H1 (cell line): ENCODE measurements around the gene TPSAB1. TPM values are rescaled to one million over a fixed set of nuclear protein-coding genes. Genes with fewer than 3 reads are reported as not detected.

Experiments used
- CTCF ChIA-PET: fragments of 300-600 bp; sonication (Branson Sonifier 250); formaldehyde crosslinking; loops from one replicate; lab custom pipeline; 2021; ENCODE audit not compliant: partially characterized antibody; lab: Charles Lee
- POLR2A ChIA-PET: fragments of 300-600 bp; sonication (Branson Sonifier 250); formaldehyde crosslinking; loops from one replicate; lab custom pipeline; 2021; ENCODE audit warnings: inconsistent platforms; ENCODE audit not compliant: partially characterized antibody; lab: Charles Lee
- DNase-seq, 2 experiments: peaks; one replicate each; pipeline versions ENCODE4 v3.0.0 to v3.0.0-alpha.2; 2010 to 2022; ENCODE audit warnings: low spot score in 2 of 2, low read depth in 1 of 2, mixed read lengths in 1 of 2
- FAIRE-seq: peaks from 2 replicates; lab custom pipeline; 2011; peaks lifted over from hg19 to GRCh38; lab: Jason Lieb, UNC
- H2AFZ ChIP-seq: 2 replicates; pipeline ENCODE4 v1.8.1; 2012; ENCODE audit warnings: low read length, inconsistent platforms
- H2AK5ac ChIP-seq: 2 replicates; pipeline ENCODE4 v1.6.1; 2013; ENCODE audit warnings: low read depth, low read length
- H2BK120ac ChIP-seq: replicated peaks from 2 replicates; pipeline ENCODE3; 2013; ENCODE audit warnings: low read depth, low read length, inconsistent platforms
- H2BK12ac ChIP-seq: 2 replicates; pipeline ENCODE4 v1.6.1; 2013; ENCODE audit warnings: low read depth, low read length
- H2BK15ac ChIP-seq: 2 replicates; pipeline ENCODE4 v1.6.1; 2013; ENCODE audit warnings: low read length
- H2BK20ac ChIP-seq: 2 replicates; pipeline ENCODE4 v1.6.1; 2013; ENCODE audit warnings: low read length
- H2BK5ac ChIP-seq: 2 replicates; pipeline ENCODE4 v1.6.1; 2013; ENCODE audit warnings: low read depth, low read length
- H3K14ac ChIP-seq: 2 replicates; pipeline ENCODE4 v1.6.1; 2013; ENCODE audit warnings: inconsistent platforms; ENCODE audit not compliant: insufficient read length
- H3K18ac ChIP-seq: 2 replicates; pipeline ENCODE4 v1.6.1; 2013; ENCODE audit warnings: low read length; ENCODE audit errors: extremely low read depth
- H3K23ac ChIP-seq: 2 replicates; pipeline ENCODE4 v1.6.1; 2013; ENCODE audit warnings: inconsistent platforms; ENCODE audit not compliant: insufficient read length
- H3K23me2 ChIP-seq: 2 replicates; pipeline ENCODE4 v1.6.1; 2013; ENCODE audit warnings: low read depth, low read length
- H3K27ac ChIP-seq: 2 replicates; pipeline ENCODE4 v1.6.1; 2011; ENCODE audit warnings: low read depth, low read length, inconsistent platforms
- H3K27me3 ChIP-seq, 4 experiments: replicated peaks in 1 of 4; 1 replicate in 1 of 4; 2 replicates in 3 of 4; pipeline versions ENCODE4 v1.6.1 to v1.8.1; 2011 to 2013; ENCODE audit warnings: low read length in 3 of 4, mild to moderate bottlenecking in 3 of 4, inconsistent platforms in 2 of 4, mixed read lengths in 2 of 4, moderate library complexity in 1 of 4; ENCODE audit not compliant: control insufficient read depth in 3 of 4, insufficient read depth in 3 of 4; ENCODE audit errors: extremely low read depth in 1 of 4
- H3K36me3 ChIP-seq, 4 experiments: 2 replicates each; pipeline versions ENCODE4 v1.6.1 to v1.8.1; 2011 to 2013; ENCODE audit warnings: mild to moderate bottlenecking in 4 of 4, low read length in 3 of 4, moderate library complexity in 2 of 4, control low read depth in 1 of 4, inconsistent platforms in 1 of 4; ENCODE audit not compliant: insufficient read depth in 4 of 4, control insufficient read depth in 2 of 4
- H3K4ac ChIP-seq: replicated peaks from 2 replicates; pipeline ENCODE3; 2013; ENCODE audit warnings: low read length, low read depth, mixed read lengths, inconsistent platforms; ENCODE audit not compliant: insufficient read length
- H3K4me1 ChIP-seq, 4 experiments: replicated peaks in 1 of 4; 1 replicate in 1 of 4; 2 replicates in 3 of 4; pipeline versions ENCODE4 v1.6.1 to v1.8.1; 2011 to 2013; ENCODE audit warnings: low read length in 3 of 4, inconsistent platforms in 2 of 4, mixed read lengths in 1 of 4; ENCODE audit not compliant: insufficient read depth in 4 of 4, control insufficient read depth in 3 of 4
- H3K4me2 ChIP-seq, 2 experiments: 2 replicates each; pipeline versions ENCODE4 v1.6.1 to v1.8.1; 2011 to 2013; ENCODE audit warnings: low read depth in 2 of 2, low read length in 2 of 2, control low read depth in 1 of 2, inconsistent platforms in 1 of 2, mild to moderate bottlenecking in 1 of 2; ENCODE audit not compliant: insufficient read depth in 1 of 2
- H3K4me3 ChIP-seq, 4 experiments: fragments of 200-600, 300-600 bp in 1 of 4; sonication (generic), shearing (Covaris generic), sonication (Bioruptor Twin) in 1 of 4; 2 replicates each; pipeline versions ENCODE4 v1.5.1 to v1.8.1; 2011 to 2016; ENCODE audit warnings: low read length in 4 of 4, low read depth in 3 of 4, control low read depth in 2 of 4, inconsistent platforms in 2 of 4, mild to moderate bottlenecking in 2 of 4, mixed read lengths in 1 of 4, moderate library complexity in 1 of 4; ENCODE audit not compliant: insufficient read depth in 2 of 4; ENCODE audit errors: extremely low read depth in 1 of 4
- H3K56ac ChIP-seq: replicated peaks from 2 replicates; pipeline ENCODE3; 2013; ENCODE audit warnings: low read depth, mild to moderate bottlenecking, mixed read lengths, low read length, inconsistent platforms; ENCODE audit not compliant: insufficient read length
- H3K79me1 ChIP-seq: 2 replicates; pipeline ENCODE4 v1.6.1; 2013; ENCODE audit warnings: low read depth, low read length, control low read depth
- H3K79me2 ChIP-seq, 2 experiments: 2 replicates each; pipeline versions ENCODE4 v1.6.1 to v1.8.1; 2012 to 2013; ENCODE audit warnings: low read length in 2 of 2, mild to moderate bottlenecking in 2 of 2, inconsistent platforms in 1 of 2; ENCODE audit not compliant: insufficient read depth in 2 of 2, control insufficient read depth in 1 of 2
- H3K9ac ChIP-seq, 4 experiments: replicated peaks in 1 of 4; 1 replicate in 1 of 4; 2 replicates in 3 of 4; pipeline versions ENCODE4 v1.6.1 to v1.8.1; 2011 to 2013; ENCODE audit warnings: low read depth in 3 of 4, low read length in 3 of 4, control low read depth in 2 of 4, mild to moderate bottlenecking in 2 of 4, moderate library complexity in 2 of 4, inconsistent platforms in 1 of 4; ENCODE audit errors: extremely low read depth in 1 of 4
- H3K9me3 ChIP-seq, 2 experiments: 2 replicates each; pipeline versions ENCODE4 v1.6.1 to v1.8.1; 2012 to 2013; ENCODE audit warnings: mild to moderate bottlenecking in 2 of 2, moderate library complexity in 2 of 2, control low read depth in 1 of 2, inconsistent platforms in 1 of 2, low read depth in 1 of 2, low read length in 1 of 2, mixed read lengths in 1 of 2; ENCODE audit not compliant: insufficient read depth in 2 of 2
- H4K20me1 ChIP-seq, 2 experiments: replicated peaks in 1 of 2; 2 replicates each; pipeline versions ENCODE3 to v1.8.1; 2011 to 2013; ENCODE audit warnings: inconsistent platforms in 2 of 2, low read length in 2 of 2, mild to moderate bottlenecking in 1 of 2; ENCODE audit not compliant: insufficient read depth in 2 of 2, control insufficient read depth in 1 of 2
- H4K5ac ChIP-seq: 2 replicates; pipeline ENCODE4 v1.6.1; 2013; ENCODE audit warnings: low read length, low read depth, mixed read lengths, inconsistent platforms; ENCODE audit not compliant: insufficient read length
- H4K8ac ChIP-seq: 2 replicates; pipeline ENCODE4 v1.8.0; 2013; ENCODE audit warnings: mild to moderate bottlenecking, moderate library complexity, low read length, inconsistent platforms; ENCODE audit not compliant: insufficient read depth; ENCODE audit errors: extremely low read depth
- H4K91ac ChIP-seq: replicated peaks from 2 replicates; pipeline ENCODE3; 2013; ENCODE audit warnings: low read length, mixed read lengths, inconsistent platforms; ENCODE audit not compliant: insufficient read length
- CHD1 ChIP-seq: IDR thresholded peaks from 2 replicates; pipeline ENCODE4 v1.6.1; 2012; ENCODE audit warnings: low read depth, low read length, improper control_type of control experiment
- CTBP2 ChIP-seq: IDR thresholded peaks from 2 replicates; pipeline ENCODE4 v1.7.0; 2011; ENCODE audit warnings: borderline replicate concordance, mild to moderate bottlenecking, moderate library complexity, mixed read lengths, low read length; ENCODE audit not compliant: insufficient read depth, insufficient read length
- KDM5A ChIP-seq: fragments of 200-600 bp; IDR thresholded peaks from 2 replicates; pipeline ENCODE4 v1.7.1; 2012; ENCODE audit warnings: mild to moderate bottlenecking, low read length, inconsistent platforms, mixed read lengths
- POU5F1 ChIP-seq: IDR thresholded peaks from 2 replicates; pipeline ENCODE4 v1.6.1; 2011; ENCODE audit warnings: low read depth, mild to moderate bottlenecking, low read length, moderate library complexity
- RAD21 ChIP-seq, 2 experiments: IDR thresholded peaks in 1 of 2; conservative IDR thresholded peaks in 1 of 2; 2 replicates each; pipeline ENCODE4 v1.6.1; 2011; ENCODE audit warnings: low read depth in 2 of 2, low read length in 2 of 2, improper control_type of control experiment in 1 of 2, inconsistent platforms in 1 of 2, mild to moderate bottlenecking in 1 of 2, moderate library complexity in 1 of 2
- RXRA ChIP-seq: IDR thresholded peaks from 2 replicates; pipeline ENCODE4 v1.6.1; 2011; ENCODE audit warnings: low read depth, mild to moderate bottlenecking, low read length, moderate library complexity; ENCODE audit not compliant: insufficient read depth
- SIX5 ChIP-seq: IDR thresholded peaks from 2 replicates; pipeline ENCODE4 v1.6.1; 2011; ENCODE audit warnings: mild to moderate bottlenecking, low read depth, low read length
- SP2 ChIP-seq: IDR thresholded peaks from 2 replicates; pipeline ENCODE4 v1.6.1; 2012; ENCODE audit warnings: mild to moderate bottlenecking, low read length, inconsistent platforms
- TBP ChIP-seq: IDR thresholded peaks from 2 replicates; pipeline ENCODE4 v1.6.1; 2011; ENCODE audit warnings: low read depth, low read length, improper control_type of control experiment
- WGBS, 2 experiments: shearing (Covaris generic) in 1 of 2; methylation state at CpG; one replicate each; pipeline versions ENCODE4 v1.1.6 to v1.1.7; 2013 to 2015; ENCODE audit warnings: low lambda C conversion rate in 2 of 2, mixed read lengths in 2 of 2, inconsistent platforms in 1 of 2, low coverage in 1 of 2, missing lambda C conversion rate in 1 of 2; ENCODE audit not compliant: insufficient replicate concordance in 2 of 2, insufficient coverage in 1 of 2, insufficient read length in 1 of 2; ENCODE audit errors: extremely low coverage in 1 of 2, missing lambda C conversion rate in 1 of 2; 5-methylcytosine and 5-hydroxymethylcytosine counted together
- polyA plus RNA-seq, 7 experiments: library from polyadenylated mRNA; depleted of rRNA in 3 of 7; stranded (reverse) in 5 of 7; unstranded in 2 of 7; fragments of >200 nt in 5 of 7; fragments of 200-250 nt in 2 of 7; gene quantifications; 1 replicate in 5 of 7; 2 replicates in 1 of 7; 4 replicates in 1 of 7; pipeline versions ENCODE4 v1.2.1 to v1.2.3, GENCODE V29; 2011 to 2013; ENCODE audit warnings: missing spikeins in 2 of 7, mixed read lengths in 2 of 7
- total RNA-seq: library from RNA; stranded (reverse); fragmentation: NEBNext Ultra II Directional; extraction: Animal tissue kit (Norgen Biotek cat#: 25700); gene quantifications from 2 replicates; pipeline ENCODE4 v1.2.1, GENCODE V29; 2021
- TF ChIP-seq, protein P1 (sequence below): IDR thresholded peaks from 2 replicates; pipeline ENCODE4 v1.6.1; 2011; ENCODE audit warnings: low read length, improper control_type of control experiment
- TF ChIP-seq, protein P2 (sequence below): IDR thresholded peaks from 2 replicates; pipeline ENCODE4 v1.6.1; 2012; ENCODE audit warnings: low read length, inconsistent platforms

Gene TPSAB1
- total and polyA plus RNA-seq, 2 of the 8 experiments (the other 6 are each of a cell fraction or from before 2014, with no cell fraction given), result 0.09 TPM; not detected in 1

DNA sequence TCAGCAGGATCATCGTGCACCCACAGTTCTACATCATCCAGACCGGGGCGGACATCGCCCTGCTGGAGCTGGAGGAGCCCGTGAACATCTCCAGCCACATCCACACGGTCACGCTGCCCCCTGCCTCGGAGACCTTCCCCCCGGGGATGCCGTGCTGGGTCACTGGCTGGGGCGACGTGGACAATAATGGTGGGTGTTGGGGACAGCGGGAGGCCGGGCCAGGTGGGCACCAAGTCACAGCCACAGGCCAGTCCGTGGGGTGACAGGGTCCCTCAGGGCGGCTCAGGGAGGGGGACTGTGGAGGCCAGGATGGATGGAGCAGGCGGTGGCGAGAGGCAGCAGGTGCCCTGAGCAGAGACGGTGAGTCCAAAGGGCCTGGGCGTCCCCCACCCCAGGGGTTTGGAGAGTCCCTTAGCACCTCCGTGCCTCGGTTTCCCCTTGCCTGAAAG, 16.4 kb downstream of the TPSAB1 start:
- H3K56ac ChIP-seq, result no peak overlapping the region
- H3K9ac ChIP-seq, result no peak overlapping the region
- no peak overlapping the region for H3K4ac ChIP-seq
- no peak overlapping the region for H3K4me3 ChIP-seq
- no peaks in the 10 kb centered on the region for H4K20me1 ChIP-seq
- no peak overlapping the region for H2BK12ac ChIP-seq
- no peak overlapping the region for H3K14ac ChIP-seq
- no peak overlapping the region for H2BK20ac ChIP-seq
- H3K4me2 ChIP-seq, result no peak overlapping the region
- no peak overlapping the region for H2BK5ac ChIP-seq
- H3K23me2 ChIP-seq, result no peaks in the 10 kb centered on the region
- H4K8ac ChIP-seq, result no peak overlapping the region; the same call in 1 of the 2 replicates
- no peak overlapping the region for H3K23ac ChIP-seq
- WGBS, 2 experiments, result 80% methylated on average over 20 of the region's 22 CpGs; no CpG with 5 or more reads in 1 of the 2 experiments
- H2AK5ac ChIP-seq, result no peak overlapping the region
- H3K4me1 ChIP-seq, result peaks cover 0 to 11% (median 8%) of the 10 kb centered on the region in 4 experiments; a peak in 6 of 7 replicates
- no peak for FAIRE-seq
- H3K79me1 ChIP-seq, result no peaks in the 10 kb centered on the region
- DNase-seq, result no peak
- no peak overlapping the region for H3K27ac ChIP-seq
- no peak overlapping the region for H4K5ac ChIP-seq
- H3K18ac ChIP-seq, result no peak overlapping the region
- H3K79me2 ChIP-seq, result no peaks in the 10 kb centered on the region
- H2AFZ ChIP-seq, result no peak overlapping the region
- no peak overlapping the region for H2BK15ac ChIP-seq
- H4K91ac ChIP-seq, result no peak overlapping the region
- ChIA-PET CTCF (interaction anchor here (0.6 to 1.5 kb wide), 2 partner anchors 30 to 61 kb away, joined by 3 read pairs; no protein-coding TSS in a partner anchor), POLR2A (no interaction called here)
- peaks cover 0 to 27% (median 12%) of the 10 kb centered on the region in 4 experiments; a peak in 5 of 7 replicates for H3K27me3 ChIP-seq
- no peak overlapping the region for H2BK120ac ChIP-seq
- H3K36me3 ChIP-seq, result no peaks in the 10 kb centered on the region
- H3K9me3 ChIP-seq, result no peaks in the 10 kb centered on the region
- no peak for TF ChIP-seq KDM5A
- TF ChIP-seq CTBP2, result no peak
- no peak for TF ChIP-seq RXRA
- TF ChIP-seq CHD1, result no peak
- TF ChIP-seq, protein P1, sequence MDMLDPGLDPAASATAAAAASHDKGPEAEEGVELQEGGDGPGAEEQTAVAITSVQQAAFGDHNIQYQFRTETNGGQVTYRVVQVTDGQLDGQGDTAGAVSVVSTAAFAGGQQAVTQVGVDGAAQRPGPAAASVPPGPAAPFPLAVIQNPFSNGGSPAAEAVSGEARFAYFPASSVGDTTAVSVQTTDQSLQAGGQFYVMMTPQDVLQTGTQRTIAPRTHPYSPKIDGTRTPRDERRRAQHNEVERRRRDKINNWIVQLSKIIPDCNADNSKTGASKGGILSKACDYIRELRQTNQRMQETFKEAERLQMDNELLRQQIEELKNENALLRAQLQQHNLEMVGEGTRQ, result no peak
- TF ChIP-seq SIX5, result no peak
- no peak for TF ChIP-seq RAD21 (IDR thresholded peaks at IDR 0.05 in 1 of 2, conservative IDR thresholded peaks at IDR 0.05 in 1 of 2; ENCODE audit: low read depth in 2 of 2, low read length in 2 of 2)
- no peak for TF ChIP-seq TBP
- no peak for TF ChIP-seq POU5F1
- TF ChIP-seq SP2, result no peak
- TF ChIP-seq, protein P2, sequence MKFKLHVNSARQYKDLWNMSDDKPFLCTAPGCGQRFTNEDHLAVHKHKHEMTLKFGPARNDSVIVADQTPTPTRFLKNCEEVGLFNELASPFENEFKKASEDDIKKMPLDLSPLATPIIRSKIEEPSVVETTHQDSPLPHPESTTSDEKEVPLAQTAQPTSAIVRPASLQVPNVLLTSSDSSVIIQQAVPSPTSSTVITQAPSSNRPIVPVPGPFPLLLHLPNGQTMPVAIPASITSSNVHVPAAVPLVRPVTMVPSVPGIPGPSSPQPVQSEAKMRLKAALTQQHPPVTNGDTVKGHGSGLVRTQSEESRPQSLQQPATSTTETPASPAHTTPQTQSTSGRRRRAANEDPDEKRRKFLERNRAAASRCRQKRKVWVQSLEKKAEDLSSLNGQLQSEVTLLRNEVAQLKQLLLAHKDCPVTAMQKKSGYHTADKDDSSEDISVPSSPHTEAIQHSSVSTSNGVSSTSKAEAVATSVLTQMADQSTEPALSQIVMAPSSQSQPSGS, result no peak
